Pulmonary artery endothelial cell (primary cell): Measurements from ENCODE around the gene OR10A4. TPM values are rescaled to one million over a fixed set of nuclear protein-coding genes. Genes with fewer than 3 reads are reported as not detected.
"Not testable (repeated sequence)": the region's sequence is repeated elsewhere in the genome, so short reads cannot be mapped to it uniquely, and the experiment has no call there.

Experiments
- DNase-seq: peaks from one replicate; pipeline ENCODE4 v3.0.0-alpha.2; 2011; ENCODE audit warnings: low read depth, low spot score
- total RNA-seq: library from RNA; depleted of rRNA; stranded (reverse); fragments of >200 nt; gene quantifications from 2 replicates; pipeline ENCODE4 v1.2.3, GENCODE V29; 2014

The OR10A4 gene, protein sequence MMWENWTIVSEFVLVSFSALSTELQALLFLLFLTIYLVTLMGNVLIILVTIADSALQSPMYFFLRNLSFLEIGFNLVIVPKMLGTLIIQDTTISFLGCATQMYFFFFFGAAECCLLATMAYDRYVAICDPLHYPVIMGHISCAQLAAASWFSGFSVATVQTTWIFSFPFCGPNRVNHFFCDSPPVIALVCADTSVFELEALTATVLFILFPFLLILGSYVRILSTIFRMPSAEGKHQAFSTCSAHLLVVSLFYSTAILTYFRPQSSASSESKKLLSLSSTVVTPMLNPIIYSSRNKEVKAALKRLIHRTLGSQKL
- not detected in 2 replicates for total RNA-seq

GRCh38 chr11:6876325-6876724 is at the start of gene OR10A4:
Gene OR10A4, plus strand, starts transcription at chr11:6876625. Its CDS starts 23 bp downstream, at chr11:6876648.
- no peak for DNase-seq

DNA sequence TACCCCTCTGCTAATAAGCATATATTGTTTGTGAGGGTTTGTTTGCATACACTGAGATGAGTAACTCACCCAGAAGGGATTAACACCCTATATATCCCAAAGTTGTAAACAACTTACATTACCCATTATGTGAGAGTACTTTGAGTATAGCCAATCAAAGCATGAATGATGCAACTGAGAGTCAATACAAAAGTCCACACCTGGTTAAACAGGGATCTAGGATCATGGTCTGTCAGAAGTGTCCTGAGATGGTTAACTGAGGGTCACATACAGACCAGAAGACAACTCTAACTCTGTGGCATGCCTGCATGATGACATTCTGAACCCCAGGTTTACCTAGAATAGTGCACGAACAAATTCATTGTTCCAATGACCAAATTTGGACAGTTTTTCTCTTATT is 48.3 kb upstream of the OR10A4 start:
- DNase-seq: no peak

DNA sequence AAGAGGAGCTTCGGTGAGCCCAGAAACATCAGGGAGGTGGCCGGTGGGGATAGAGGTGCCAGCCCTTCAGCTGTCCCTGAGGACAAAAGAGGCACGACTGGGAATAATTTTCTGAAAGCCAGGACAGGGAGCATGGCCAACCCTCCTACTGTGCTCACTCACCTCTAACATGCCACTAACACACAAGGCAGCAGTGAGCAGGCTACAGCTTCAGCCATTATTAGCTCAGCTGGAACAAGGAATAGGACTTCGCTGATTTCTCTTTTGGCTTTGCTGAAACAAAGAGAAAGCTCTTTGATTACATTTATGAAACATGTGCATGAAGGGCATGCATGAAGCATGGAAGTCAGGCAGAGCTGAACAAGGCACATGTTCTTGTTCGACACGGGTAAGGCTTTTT is 43.1 kb upstream of the OR10A4 start:
- DNase-seq: no peak

- DNase-seq: no peak
Measured at GRCh38 chr11:6834021-6834420, 42.4 kb upstream of the OR10A4 start.

DNA sequence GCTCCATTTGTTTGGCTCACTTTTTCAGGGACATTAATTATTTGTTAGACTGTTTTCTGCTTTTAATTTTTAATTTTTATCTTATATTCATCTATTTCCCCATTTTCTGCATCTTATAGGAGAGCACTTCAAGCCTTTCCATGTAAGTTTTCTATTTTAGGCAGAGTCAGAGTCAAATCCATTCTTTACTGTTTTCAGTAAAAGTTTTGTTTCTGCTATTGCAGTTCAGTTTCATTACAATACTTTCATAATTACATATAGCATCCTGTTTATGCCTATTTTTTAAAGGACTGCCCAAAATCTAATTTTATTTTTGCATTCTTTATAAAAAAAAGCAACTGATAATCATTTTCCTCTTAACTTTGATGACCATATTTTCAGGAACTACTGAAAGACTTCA is 34.7 kb upstream of the OR10A4 start:
- DNase-seq: no peak

DNA sequence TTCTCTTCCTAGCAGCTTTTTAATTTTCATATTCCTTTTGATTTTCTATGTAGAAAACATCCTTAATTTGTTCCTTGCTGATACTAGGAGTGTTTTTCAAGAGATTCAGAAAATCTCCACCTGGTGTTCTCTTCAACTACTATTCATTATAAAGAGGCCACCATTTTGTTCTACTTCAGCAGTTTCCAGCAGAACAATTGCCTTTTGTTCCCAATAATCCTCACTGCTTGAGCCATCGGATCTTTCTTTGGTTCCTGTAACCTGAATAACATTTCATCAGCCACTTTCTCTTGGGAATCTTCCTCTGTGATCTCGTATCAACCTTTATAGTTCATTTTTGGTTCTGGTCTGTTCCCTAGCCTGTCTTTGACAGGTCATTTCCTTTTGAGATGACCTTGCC is 32.8 kb upstream of the OR10A4 start:
- no peak for DNase-seq

- no peak for DNase-seq
Measured at GRCh38 chr11:6844356-6844755, 32.1 kb upstream of the OR10A4 start.

DNA sequence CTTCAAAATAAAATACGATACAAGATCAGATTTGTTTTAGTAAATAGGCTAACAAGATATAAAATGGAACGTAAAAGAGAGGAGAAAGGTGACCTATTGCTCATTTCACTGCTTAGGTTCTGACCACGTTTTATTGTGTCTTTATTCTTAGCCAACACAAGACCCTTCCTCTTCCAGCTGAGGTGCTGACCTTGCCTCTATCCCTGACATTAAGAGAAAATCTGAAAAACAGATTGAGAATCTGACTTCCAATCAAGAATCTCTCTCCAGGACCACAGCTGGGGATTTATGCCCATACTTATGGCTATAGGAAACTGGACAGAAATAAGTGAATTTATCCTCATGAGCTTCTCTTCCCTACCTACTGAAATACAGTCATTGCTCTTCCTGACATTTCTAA is 31.0 kb upstream of the OR10A4 start, which contains the start of gene OR10A5:
OR10A5 (plus strand) TSS at position 301 of the 400 bp plus-strand sequence; CDS start at position 301, 0 bp downstream.
- DNase-seq: no peak

DNA sequence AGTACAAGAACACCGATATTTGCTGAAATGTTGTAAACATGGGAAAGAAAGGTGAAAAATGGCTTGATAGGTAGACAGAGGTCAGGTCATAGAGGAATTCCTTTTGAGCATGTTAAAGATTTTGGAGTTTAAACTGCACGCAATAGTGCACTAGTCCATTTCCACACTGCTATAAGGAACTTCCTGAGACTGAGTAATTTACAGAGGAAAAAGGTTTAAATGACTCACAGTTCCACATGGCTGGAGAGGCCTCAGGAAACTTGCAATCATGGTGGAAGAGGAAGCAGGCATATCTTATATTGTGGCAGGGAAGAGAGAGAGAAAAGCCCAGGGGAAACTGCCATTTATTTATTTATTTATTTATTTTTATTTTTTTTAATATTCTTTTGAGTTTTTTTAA is 25.9 kb upstream of the OR10A4 start:
- DNase-seq: no peak

- DNase-seq: not testable (repeated sequence)
Measured at GRCh38 chr11:6854801-6855200, 21.6 kb upstream of the OR10A4 start.

- no peak for DNase-seq
Measured at GRCh38 chr11:6855971-6856541, 20.4 kb upstream of the OR10A4 start.

GRCh38 chr11:6856871-6857270 is 19.6 kb upstream of the OR10A4 start:
- no peak for DNase-seq

DNA sequence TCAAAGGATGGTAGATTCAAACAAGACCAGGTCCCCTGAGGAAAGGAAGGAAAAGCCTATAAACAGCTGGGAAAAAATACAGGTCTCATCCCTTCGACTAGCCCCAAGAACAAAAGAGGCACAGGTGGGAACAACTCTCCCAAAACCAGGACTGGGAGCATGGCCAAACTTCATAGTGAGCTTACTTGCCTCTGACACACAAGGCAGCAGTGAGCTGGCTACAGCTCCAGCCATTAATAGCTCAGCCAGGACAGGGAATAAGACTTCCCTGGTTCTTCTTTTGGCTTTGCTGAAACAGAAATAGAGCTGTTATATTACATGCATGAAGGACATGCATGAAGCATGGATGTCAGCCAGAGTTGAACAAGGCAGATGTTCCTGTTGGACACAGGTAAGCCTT is 13.5 kb upstream of the OR10A4 start, which contains the start of gene OR10A2:
OR10A2 (plus strand) TSS at position 97 of the 400 bp plus-strand sequence. CDS start 6,698 bp downstream, outside the sequence.
- DNase-seq: no peak

DNA sequence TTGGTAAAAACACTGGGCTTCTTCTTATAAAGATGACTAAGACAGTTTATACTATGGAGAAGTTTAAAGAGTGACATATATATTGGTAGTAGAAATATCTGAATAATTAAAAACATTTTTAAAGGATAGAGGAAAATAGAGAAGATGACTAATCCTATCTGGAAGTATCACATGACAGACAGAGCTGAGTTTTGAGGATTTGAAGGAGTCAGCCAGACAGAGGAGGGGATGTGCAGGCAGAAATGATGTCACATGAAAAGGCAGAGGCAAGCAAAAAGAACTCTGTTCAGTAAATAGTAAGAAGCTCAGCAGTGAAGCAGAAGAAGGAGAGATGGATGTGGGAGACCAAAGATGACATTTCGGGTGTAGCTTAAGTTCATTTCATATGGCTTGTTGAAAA is 12.0 kb upstream of the OR10A4 start:
- DNase-seq: no peak

DNA sequence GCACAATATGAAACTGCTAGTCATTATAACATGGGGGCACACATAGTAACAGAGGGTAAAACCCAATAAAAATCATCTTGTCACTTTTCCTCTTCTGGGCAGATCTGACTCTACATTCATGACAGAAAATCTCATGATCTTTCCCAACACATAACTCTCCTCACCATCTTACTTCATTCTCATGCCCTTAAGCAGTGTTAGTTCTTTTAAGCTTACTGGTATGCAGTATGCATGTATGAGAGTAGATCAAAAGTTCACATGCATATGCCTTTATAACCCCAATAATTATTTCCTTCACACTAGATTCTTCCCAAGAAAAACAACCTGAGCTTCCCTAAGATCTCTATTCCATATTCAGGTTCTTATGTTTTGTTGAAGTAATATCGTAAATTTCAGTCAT is 5.1 kb upstream of the OR10A4 start:
- no peak for DNase-seq

- DNase-seq: no peak
Measured at GRCh38 chr11:6875761-6876160, 664 bp upstream of the OR10A4 start.

GRCh38 chr11:6876914-6877313 is 489 bp downstream of the OR10A4 start:
- DNase-seq: no peak

- DNase-seq: no peak
Measured at GRCh38 chr11:6882751-6883150, 6.3 kb downstream of the OR10A4 start.

GRCh38 chr11:6887711-6888110 is 11.3 kb downstream of the OR10A4 start:
- not testable (repeated sequence) for DNase-seq

DNA sequence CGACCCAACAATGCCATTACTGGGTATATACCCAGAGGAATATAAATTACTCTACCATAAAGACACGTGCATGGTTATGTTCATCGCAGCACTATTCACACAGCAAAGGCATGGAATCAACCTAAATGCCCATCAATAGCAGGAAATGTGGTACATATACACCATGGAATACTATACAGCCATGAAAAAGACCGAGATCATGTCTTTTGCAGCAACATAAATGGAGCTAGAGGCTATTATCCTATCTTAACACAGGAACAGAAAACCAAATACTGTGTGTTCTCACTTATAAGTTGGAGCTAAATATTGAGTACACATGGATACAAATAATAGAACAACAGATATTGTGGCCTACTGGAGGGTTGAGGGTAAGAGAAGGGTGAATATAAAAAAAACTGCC is 12.4 kb downstream of the OR10A4 start:
- DNase-seq: no peak

- no peak for DNase-seq
Measured at GRCh38 chr11:6889835-6890234, 13.4 kb downstream of the OR10A4 start.

DNA sequence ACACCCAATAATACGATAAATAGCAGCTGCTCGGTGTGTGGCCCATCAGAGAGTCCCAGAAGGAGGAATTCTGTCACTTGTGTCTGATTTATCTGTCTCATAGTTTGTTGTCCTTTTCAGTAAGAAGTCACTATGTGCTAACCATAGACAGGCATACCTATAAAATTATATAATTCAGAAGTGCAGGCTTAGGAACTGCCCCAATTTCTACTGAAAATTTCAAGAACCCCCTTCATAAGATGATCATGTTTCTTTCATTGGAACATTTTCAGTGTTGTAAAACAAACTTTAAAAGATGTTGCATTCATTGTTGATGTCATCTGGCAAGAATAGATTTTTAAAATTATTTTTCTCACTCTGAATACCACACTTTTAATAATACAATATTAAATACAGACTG is 16.0 kb downstream of the OR10A4 start, which contains the start of gene OR2D2:
OR2D2 (minus strand) TSS at position 101 of the 400 bp plus-strand sequence; CDS start at position 101, 0 bp downstream.
- no peak for DNase-seq

- DNase-seq: no peak
Measured at GRCh38 chr11:6894097-6894496, 17.7 kb downstream of the OR10A4 start.
